ENCODE data around the gene GATA1.
A peak's percentile ranks its signal among the peaks of the same experiment; 100 is the strongest.

GATA1 gene

GRCh38 chrX:48786341-48786800, at the start of gene GATA1:
Gene GATA1, plus strand, starts transcription at chrX:48786590. Its CDS starts 4,520 bp downstream, at chrX:48791110.
- Mint-ChIP-seq H3K27me3 (peaks cover 4% of the 10 kb centered on the region), H3K4me3 (no peak within 1 kb of the TSS), H3K9me3 (no peaks in the 10 kb centered on the region), H3K4me1 (peaks cover 3% of the 10 kb centered on the region), H3K36me3 (ENCODE audit: low read depth) (no peaks in the 10 kb centered on the region), H3K27ac (no peak within 1 kb of the TSS)
- DNase-seq = no peak
- ATAC-seq = no peak

- DNase-seq (no peak), ATAC-seq (no peak)
- no peaks in the 10 kb centered on the region for H3K36me3 Mint-ChIP-seq (ENCODE audit: low read depth)
- peaks cover 20% of the 10 kb centered on the region for H3K4me1 Mint-ChIP-seq
- H3K9me3 Mint-ChIP-seq = no peaks in the 10 kb centered on the region
- H3K27ac Mint-ChIP-seq = peak overlapping the region; percentile 98
- H3K4me3 Mint-ChIP-seq = peak overlapping the region; percentile 99
- no peaks in the 10 kb centered on the region for H3K27me3 Mint-ChIP-seq
These were observed 49.5 kb upstream of the GATA1 start for GRCh38 chrX:48736878-48737212.

GRCh38 chrX:48737213-48737938, 49.0 kb upstream of the GATA1 start:
- peak overlapping the region; percentile 98 for H3K27ac Mint-ChIP-seq
- H3K27me3 Mint-ChIP-seq = no peaks in the 10 kb centered on the region
- DNase-seq (peak; percentile 77), ATAC-seq (peak; percentile 98)
- H3K36me3 Mint-ChIP-seq (ENCODE audit: low read depth) = no peaks in the 10 kb centered on the region
- peak overlapping the region; percentile 99 for H3K4me3 Mint-ChIP-seq
- no peaks in the 10 kb centered on the region for H3K9me3 Mint-ChIP-seq
- H3K4me1 Mint-ChIP-seq = peaks cover 20% of the 10 kb centered on the region

GRCh38 chrX:48737940-48738339, 48.5 kb upstream of the GATA1 start:
- H3K4me3 Mint-ChIP-seq = peak overlapping the region; percentile 99
- DNase-seq (no peak), ATAC-seq (no peak)
- H3K27ac Mint-ChIP-seq = peak overlapping the region; percentile 98
- no peaks in the 10 kb centered on the region for H3K36me3 Mint-ChIP-seq (ENCODE audit: low read depth)
- no peaks in the 10 kb centered on the region for H3K27me3 Mint-ChIP-seq
- peaks cover 20% of the 10 kb centered on the region for H3K4me1 Mint-ChIP-seq
- no peaks in the 10 kb centered on the region for H3K9me3 Mint-ChIP-seq

GRCh38 chrX:48741834-48742233, 44.6 kb upstream of the GATA1 start:
- DNase-seq = no peak
- Mint-ChIP-seq H3K27me3 (no peaks in the 10 kb centered on the region), H3K4me3 (no peak overlapping the region), H3K9me3 (no peaks in the 10 kb centered on the region), H3K27ac (no peak overlapping the region), H3K36me3 (ENCODE audit: low read depth) (no peaks in the 10 kb centered on the region), H3K4me1 (peaks cover 10% of the 10 kb centered on the region)
- ATAC-seq = no peak

- no peak for ATAC-seq
- Mint-ChIP-seq H3K36me3 (ENCODE audit: low read depth) (no peaks in the 10 kb centered on the region), H3K4me1 (no peaks in the 10 kb centered on the region), H3K27ac (no peak overlapping the region), H3K9me3 (no peaks in the 10 kb centered on the region), H3K27me3 (no peaks in the 10 kb centered on the region), H3K4me3 (no peak overlapping the region)
- DNase-seq = no peak
These were observed 41.2 kb upstream of the GATA1 start for GRCh38 chrX:48745222-48745621.

- Mint-ChIP-seq H3K27me3 (no peaks in the 10 kb centered on the region), H3K4me1 (peaks cover 5% of the 10 kb centered on the region), H3K4me3 (no peak overlapping the region), H3K36me3 (ENCODE audit: low read depth) (no peaks in the 10 kb centered on the region), H3K27ac (no peak overlapping the region), H3K9me3 (no peaks in the 10 kb centered on the region)
- no peak for DNase-seq
- no peak for ATAC-seq
These were observed 38.9 kb upstream of the GATA1 start for GRCh38 chrX:48747415-48748016.

GRCh38 chrX:48749182-48749581, 37.2 kb upstream of the GATA1 start:
- no peak overlapping the region for H3K4me3 Mint-ChIP-seq
- H3K27ac Mint-ChIP-seq = no peak overlapping the region
- no peaks in the 10 kb centered on the region for H3K9me3 Mint-ChIP-seq
- H3K27me3 Mint-ChIP-seq = no peaks in the 10 kb centered on the region
- ATAC-seq (no peak), DNase-seq (no peak)
- peaks cover 5% of the 10 kb centered on the region for H3K4me1 Mint-ChIP-seq
- no peaks in the 10 kb centered on the region for H3K36me3 Mint-ChIP-seq (ENCODE audit: low read depth)

GRCh38 chrX:48751343-48751742, 35.0 kb upstream of the GATA1 start:
- Mint-ChIP-seq H3K9me3 (no peaks in the 10 kb centered on the region), H3K4me1 (peaks cover 5% of the 10 kb centered on the region), H3K27ac (no peak overlapping the region), H3K27me3 (no peaks in the 10 kb centered on the region), H3K36me3 (ENCODE audit: low read depth) (no peaks in the 10 kb centered on the region), H3K4me3 (no peak overlapping the region)
- ATAC-seq (peak; percentile 66), DNase-seq (no peak)

GRCh38 chrX:48752498-48752897, 33.9 kb upstream of the GATA1 start:
- Mint-ChIP-seq H3K27ac (no peak overlapping the region), H3K9me3 (no peaks in the 10 kb centered on the region), H3K4me3 (no peak overlapping the region), H3K36me3 (ENCODE audit: low read depth) (no peaks in the 10 kb centered on the region), H3K27me3 (no peaks in the 10 kb centered on the region), H3K4me1 (peaks cover 5% of the 10 kb centered on the region)
- DNase-seq (no peak), ATAC-seq (no peak)

- no peaks in the 10 kb centered on the region for H3K9me3 Mint-ChIP-seq
- H3K4me3 Mint-ChIP-seq = no peak overlapping the region
- H3K27ac Mint-ChIP-seq = no peak overlapping the region
- peaks cover 5% of the 10 kb centered on the region for H3K4me1 Mint-ChIP-seq
- no peak for DNase-seq
- no peak for ATAC-seq
- no peaks in the 10 kb centered on the region for H3K36me3 Mint-ChIP-seq (ENCODE audit: low read depth)
- H3K27me3 Mint-ChIP-seq = no peaks in the 10 kb centered on the region
These were observed 32.6 kb upstream of the GATA1 start for GRCh38 chrX:48753708-48754228.

- Mint-ChIP-seq H3K9me3 (no peaks in the 10 kb centered on the region), H3K4me1 (peaks cover 5% of the 10 kb centered on the region), H3K27ac (no peak overlapping the region), H3K4me3 (no peak overlapping the region), H3K27me3 (no peaks in the 10 kb centered on the region), H3K36me3 (ENCODE audit: low read depth) (no peaks in the 10 kb centered on the region)
- no peak for DNase-seq
- no peak for ATAC-seq
These were observed 32.2 kb upstream of the GATA1 start for GRCh38 chrX:48754238-48754637.

GRCh38 chrX:48761674-48762471, 24.5 kb upstream of the GATA1 start, which contains the start of gene GLOD5:
Gene GLOD5, plus strand, starts transcription at chrX:48761747. Its CDS starts 44 bp downstream, at chrX:48761791.
- Mint-ChIP-seq H3K36me3 (ENCODE audit: low read depth) (no peaks in the 10 kb centered on the region), H3K27me3 (no peaks in the 10 kb centered on the region), H3K27ac (no peak within 1 kb of the TSS), H3K9me3 (no peaks in the 10 kb centered on the region), H3K4me1 (peaks cover 2% of the 10 kb centered on the region), H3K4me3 (no peak within 1 kb of the TSS)
- DNase-seq = no peak
- no peak for ATAC-seq

- Mint-ChIP-seq H3K9me3 (no peaks in the 10 kb centered on the region), H3K36me3 (ENCODE audit: low read depth) (no peaks in the 10 kb centered on the region), H3K4me1 (no peaks in the 10 kb centered on the region), H3K27me3 (no peaks in the 10 kb centered on the region), H3K27ac (no peak overlapping the region), H3K4me3 (no peak overlapping the region)
- no peak for ATAC-seq
- DNase-seq = no peak
These were observed 17.2 kb upstream of the GATA1 start for GRCh38 chrX:48769230-48769629.

- no peak overlapping the region for H3K4me3 Mint-ChIP-seq
- H3K27ac Mint-ChIP-seq = no peak overlapping the region
- H3K27me3 Mint-ChIP-seq = no peaks in the 10 kb centered on the region
- ATAC-seq = no peak
- H3K4me1 Mint-ChIP-seq = no peaks in the 10 kb centered on the region
- no peak for DNase-seq
- H3K9me3 Mint-ChIP-seq = no peaks in the 10 kb centered on the region
- H3K36me3 Mint-ChIP-seq (ENCODE audit: low read depth) = no peaks in the 10 kb centered on the region
These were observed 16.1 kb upstream of the GATA1 start for GRCh38 chrX:48770296-48770695.

Data from activated naive CD8-positive, alpha-beta T cell treated with anti-CD3 and anti-CD28 coated beads, Interleukin-2, amount 50 U/mL, for 24 hours (primary cell).